PC-3 (cell line): ENCODE results near the gene MINDY1. TPM values are rescaled to one million over a fixed set of nuclear protein-coding genes. Genes with fewer than 3 reads are reported as not detected.

Source experiments
- ATAC-seq: fragments of 200-7000 bp; cut with Tn5 transposase; 2 replicates; pipeline ENCODE4 v1.9.1; 2020; ENCODE audit warnings: mild to moderate bottlenecking, moderate library complexity
- BruUV-seq: library from RNA; stranded (reverse); fragments of 400-500 nt; replicated peaks from 2 replicates; lab custom pipeline; 2021; lab: Mats Ljungman, UMichigan
- CTCF ChIA-PET: fragments of 300-600 bp; sonication (Branson Sonifier 250); formaldehyde crosslinking; loops from one replicate; lab custom pipeline; 2022; ENCODE audit warnings: antibody characterized with exemption; lab: Charles Lee
- POLR2A ChIA-PET: fragments of 300-600 bp; sonication (Branson Sonifier 250); formaldehyde crosslinking; loops from one replicate; lab custom pipeline; 2022; ENCODE audit warnings: antibody characterized with exemption; ENCODE audit not compliant: unreplicated experiment; lab: Charles Lee
- DNase-seq: peaks from one replicate; pipeline ENCODE4 v3.0.0-alpha.2; 2015
- H2AFZ ChIP-seq: fragments of 300-600 bp; sonication (generic); 2 replicates; pipeline ENCODE4 v1.6.0; 2016; ENCODE audit warnings: antibody characterized with exemption, low read length
- H3F3A ChIP-seq: fragments of 300-600 bp; sonication (generic); one replicate; pipeline ENCODE4 v1.6.0; 2017; ENCODE audit warnings: antibody characterized with exemption, low read length, control low read depth, mild to moderate bottlenecking; ENCODE audit not compliant: unreplicated experiment
- H3K27ac ChIP-seq: fragments of 300-600 bp; sonication (generic); 2 replicates; pipeline ENCODE4 v1.5.1; 2016; ENCODE audit warnings: mild to moderate bottlenecking, low read length
- H3K27me3 ChIP-seq: fragments of 300-600 bp; sonication (generic); 2 replicates; pipeline ENCODE4 v1.6.1; 2016; ENCODE audit warnings: low read length, mixed read lengths
- H3K36me3 ChIP-seq: fragments of 300-600 bp; sonication (generic); 2 replicates; pipeline ENCODE4 v1.6.1; 2016; ENCODE audit warnings: low read depth, mixed run types, low read length, mixed read lengths
- H3K4me1 ChIP-seq: fragments of 300-600 bp; sonication (generic); 2 replicates; pipeline ENCODE4 v1.5.1; 2016; ENCODE audit warnings: low read length; ENCODE audit not compliant: insufficient read depth
- H3K4me2 ChIP-seq: fragments of 300-600 bp; sonication (generic); 2 replicates; pipeline ENCODE4 v1.6.0; 2016; ENCODE audit warnings: low read length
- H3K4me3 ChIP-seq: fragments of 300-600 bp; sonication (generic); 2 replicates; pipeline ENCODE4 v1.5.1; 2016; ENCODE audit warnings: mild to moderate bottlenecking, low read length, mixed read lengths
- H3K79me2 ChIP-seq: fragments of 300-600 bp; sonication (generic); 2 replicates; pipeline ENCODE4 v1.6.1; 2017; ENCODE audit warnings: low read length, mixed read lengths
- H3K9ac ChIP-seq: fragments of 300-600 bp; sonication (generic); 2 replicates; pipeline ENCODE4 v1.6.0; 2016; ENCODE audit warnings: mild to moderate bottlenecking, low read length
- H3K9me2 ChIP-seq: fragments of 300-600 bp; sonication (generic); replicated peaks from 2 replicates; pipeline ENCODE4 v1.6.1; 2016; ENCODE audit warnings: mixed run types, low read length, mixed read lengths
- H3K9me3 ChIP-seq: fragments of 300-600 bp; sonication (generic); 2 replicates; pipeline ENCODE4 v1.6.1; 2016; ENCODE audit warnings: low read length, mixed read lengths
- H4K20me1 ChIP-seq: fragments of 300-600 bp; sonication (generic); 2 replicates; pipeline ENCODE4 v1.6.1; 2016; ENCODE audit warnings: low read length, mixed read lengths
- EZH2 ChIP-seq: fragments of 300-600 bp; sonication (generic); IDR thresholded peaks from one replicate; pipeline ENCODE4 v1.6.1; 2017; ENCODE audit warnings: antibody characterized with exemption, mild to moderate bottlenecking, low read length; ENCODE audit not compliant: unreplicated experiment
- EZH2phosphoT487 ChIP-seq: fragments of 300-600 bp; sonication (generic); IDR thresholded peaks from 2 replicates; pipeline ENCODE4 v1.6.1; 2018; ENCODE audit warnings: mild to moderate bottlenecking, antibody characterized with exemption, low read length, borderline replicate concordance
- intact Hi-C: fragments of 100-400 bp; cut with micrococcal nuclease; formaldehyde crosslinking; loops from 2 replicates; pipeline ENCODE4 v1.9.0; 2023
- total RNA-seq: library from RNA; depleted of rRNA; stranded (reverse); fragments of >200 nt; gene quantifications from 2 replicates; pipeline ENCODE4 v1.2.3, GENCODE V29; 2014
- TF ChIP-seq, protein P1 (sequence below): fragments of 300-600 bp; sonication (generic); conservative IDR thresholded peaks from 2 replicates; pipeline ENCODE4 v1.5.1; 2017; ENCODE audit warnings: antibody characterized with exemption, low read depth, mild to moderate bottlenecking, low read length

The MINDY1 gene
- total RNA-seq, 1 experiment from 2014 or later: 6.3 TPM

DNA sequence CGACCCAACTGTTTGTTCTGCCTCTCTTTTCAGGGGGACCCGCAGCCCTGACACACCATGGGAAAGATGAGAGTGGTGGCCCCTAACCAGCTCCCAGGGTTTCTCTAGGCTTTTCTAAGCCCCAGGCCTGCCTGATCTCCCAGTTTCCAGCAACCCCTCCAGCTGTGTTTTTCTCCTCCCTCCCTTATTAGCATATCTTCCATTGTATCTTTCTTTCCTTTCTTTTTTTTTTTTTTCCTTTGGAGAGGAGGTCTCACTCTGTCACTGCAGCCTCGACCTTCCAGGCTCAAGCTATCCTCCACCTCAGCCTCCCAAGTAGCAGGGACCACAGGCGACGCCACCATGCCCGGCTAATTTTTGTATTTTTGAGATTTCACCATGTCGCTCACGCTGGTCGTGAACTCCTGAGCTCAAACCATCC lies 30.3 kb downstream of the MINDY1 start:
- Histone ChIP-seq H3K27ac (peak overlapping the region; percentile 49; the same call in 1 of the 2 replicates), H3K9ac (no peak overlapping the region), H3K27me3 (no peaks in the 10 kb centered on the region), H3K4me2 (no peak overlapping the region), H3K36me3 (no peaks in the 10 kb centered on the region; the same call in 1 of the 2 replicates), H3F3A (peaks cover 4% of the 10 kb centered on the region), H3K4me3 (no peak overlapping the region), H3K4me1 (peaks cover 50% of the 10 kb centered on the region), H3K9me3 (no peaks in the 10 kb centered on the region), H4K20me1 (peaks cover 19% of the 10 kb centered on the region), H2AFZ (no peak overlapping the region), H3K79me2 (peaks cover 28% of the 10 kb centered on the region), H3K9me2 (no peaks in the 10 kb centered on the region)
- TF ChIP-seq, protein P1, sequence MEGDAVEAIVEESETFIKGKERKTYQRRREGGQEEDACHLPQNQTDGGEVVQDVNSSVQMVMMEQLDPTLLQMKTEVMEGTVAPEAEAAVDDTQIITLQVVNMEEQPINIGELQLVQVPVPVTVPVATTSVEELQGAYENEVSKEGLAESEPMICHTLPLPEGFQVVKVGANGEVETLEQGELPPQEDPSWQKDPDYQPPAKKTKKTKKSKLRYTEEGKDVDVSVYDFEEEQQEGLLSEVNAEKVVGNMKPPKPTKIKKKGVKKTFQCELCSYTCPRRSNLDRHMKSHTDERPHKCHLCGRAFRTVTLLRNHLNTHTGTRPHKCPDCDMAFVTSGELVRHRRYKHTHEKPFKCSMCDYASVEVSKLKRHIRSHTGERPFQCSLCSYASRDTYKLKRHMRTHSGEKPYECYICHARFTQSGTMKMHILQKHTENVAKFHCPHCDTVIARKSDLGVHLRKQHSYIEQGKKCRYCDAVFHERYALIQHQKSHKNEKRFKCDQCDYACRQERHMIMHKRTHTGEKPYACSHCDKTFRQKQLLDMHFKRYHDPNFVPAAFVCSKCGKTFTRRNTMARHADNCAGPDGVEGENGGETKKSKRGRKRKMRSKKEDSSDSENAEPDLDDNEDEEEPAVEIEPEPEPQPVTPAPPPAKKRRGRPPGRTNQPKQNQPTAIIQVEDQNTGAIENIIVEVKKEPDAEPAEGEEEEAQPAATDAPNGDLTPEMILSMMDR: no peak
- no peak for TF ChIP-seq EZH2phosphoT487
- TF ChIP-seq EZH2: no peak
- ChIA-PET POLR2A (no interaction called here), CTCF (interaction anchor here (0.6 kb wide), 2 partner anchors 20 to 82 kb away, joined by 4 to 5 read pairs; no protein-coding TSS in a partner anchor)
- intact Hi-C loops: loop anchor here (5.0 kb wide), 1 partner anchor 354 kb away; no protein-coding TSS in a partner anchor
- DNase-seq: no peak
- ATAC-seq: no peak
- BruUV-seq: no TSS peak

DNA sequence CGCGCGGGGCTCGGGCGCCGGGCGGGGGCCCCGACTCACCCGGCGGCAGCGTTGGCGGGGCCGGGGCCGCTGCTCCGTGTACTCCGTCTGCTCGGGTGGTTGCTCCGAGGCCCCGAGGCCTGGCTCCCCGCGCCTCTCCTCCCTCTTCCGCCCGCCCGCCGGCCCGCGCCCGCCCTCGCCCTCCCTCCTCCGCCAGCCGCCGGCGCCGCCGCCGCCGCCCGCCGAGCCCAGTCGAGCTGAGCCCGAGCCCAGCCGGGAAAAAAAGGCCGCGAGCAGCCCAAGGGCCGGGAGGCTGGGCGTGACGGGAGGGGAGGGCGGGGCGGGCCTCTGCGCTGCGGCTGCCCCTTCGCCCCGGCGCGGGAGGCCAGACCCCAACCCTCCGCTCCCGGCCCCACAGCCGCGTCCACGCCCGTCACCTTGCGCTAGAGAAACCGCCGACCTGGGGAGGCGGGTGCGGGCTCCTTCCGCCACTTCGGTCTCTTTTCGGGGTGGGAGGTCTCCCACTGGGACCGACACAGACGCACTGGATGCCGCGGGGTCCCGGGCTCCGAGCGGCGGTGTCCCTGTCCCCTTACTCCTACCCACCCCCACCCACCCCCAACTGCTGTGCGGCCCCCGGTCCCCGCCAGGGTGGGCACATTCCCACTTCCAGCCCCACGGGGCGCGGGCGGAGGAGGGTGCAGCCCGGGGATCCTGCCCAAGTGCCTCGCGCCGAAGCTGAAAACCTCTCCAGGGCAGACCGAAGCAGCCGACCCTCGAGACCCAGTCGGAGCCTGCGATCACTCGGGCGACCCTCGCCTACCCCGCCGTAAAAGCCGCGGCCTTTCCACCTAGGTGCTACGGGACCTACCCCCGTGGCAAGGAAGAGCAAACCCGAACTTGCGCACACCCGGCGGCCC lies 31.9 kb downstream of the MINDY1 start, which contains the start of gene CERS2:
Gene CERS2 (minus strand): TSS at position 256 of the 899 bp plus-strand sequence. CDS start 5,745 bp downstream, outside the sequence.
- Histone ChIP-seq H3K36me3 (no peaks in the 10 kb centered on the region; the same call in 1 of the 2 replicates), H2AFZ (peak within 1 kb of the TSS; percentile 81), H3K4me1 (peaks cover 53% of the 10 kb centered on the region), H4K20me1 (peaks cover 26% of the 10 kb centered on the region), H3K27ac (peak within 1 kb of the TSS; percentile 28; the same call in 1 of the 2 replicates), H3F3A (peaks cover 4% of the 10 kb centered on the region), H3K4me2 (peak within 1 kb of the TSS; percentile 99), H3K27me3 (no peaks in the 10 kb centered on the region), H3K9me3 (no peaks in the 10 kb centered on the region), H3K9me2 (no peaks in the 10 kb centered on the region), H3K79me2 (peaks cover 44% of the 10 kb centered on the region), H3K4me3 (peak within 1 kb of the TSS; percentile 90), H3K9ac (peak within 1 kb of the TSS; percentile 93)
- ATAC-seq: peak; percentile 54
- BruUV-seq: no TSS peak
- DNase-seq: peak; percentile 89
- TF ChIP-seq EZH2: no peak
- TF ChIP-seq, protein P1: no peak
- TF ChIP-seq EZH2phosphoT487: no peak
- POLR2A ChIA-PET: interaction anchor here (0.6 to 0.7 kb wide), 4 partner anchors 32 to 413 kb away, joined by 4 to 7 read pairs (median 6); no protein-coding TSS in a partner anchor
- CTCF ChIA-PET: interaction anchor here (0.6 kb wide), 2 partner anchors 17 to 31 kb away, joined by 3 to 10 read pairs; no protein-coding TSS in a partner anchor
- intact Hi-C loops: loop anchor here (5.0 kb wide), 1 partner anchor 353 kb away; no protein-coding TSS in a partner anchor
